Measurements from ENCODE around the gene SNX24. TPM values are rescaled to one million over a fixed set of nuclear protein-coding genes. Genes with fewer than 3 reads are reported as not detected.

The SNX24 gene
- total and polyA plus RNA-seq, 2 experiments from 2014 or later: 18.0 to 27.5 TPM

- no peaks in the 10 kb centered on the region for H3K27me3 Mint-ChIP-seq (ENCODE audit: insufficient read depth, low read depth, poor library complexity)
- Histone ChIP-seq H3K4me1 (ENCODE audit: insufficient read depth) (no peaks in the 10 kb centered on the region), H2AFZ (no peak overlapping the region), H3K27me3 (ENCODE audit: insufficient read depth) (no peaks in the 10 kb centered on the region), H3K4me3 (no peak overlapping the region), H3K27ac (ENCODE audit: low read depth) (no peak overlapping the region), H3K4me2 (no peak overlapping the region), H4K20me1 (replicated peaks; ENCODE audit: insufficient read depth) (no peaks in the 10 kb centered on the region), H3K36me3 (ENCODE audit: insufficient read depth) (no peaks in the 10 kb centered on the region), H3K9me2 (ENCODE audit: insufficient read depth) (no peaks in the 10 kb centered on the region), H3K79me2 (replicated peaks; ENCODE audit: insufficient read depth) (no peaks in the 10 kb centered on the region), H3F3A (replicated peaks; ENCODE audit: low read depth) (no peaks in the 10 kb centered on the region)
- H3K4me3 Mint-ChIP-seq: no peak overlapping the region
- no peaks in the 10 kb centered on the region; the same call in 2 of the 3 replicates for H3K9me3 Mint-ChIP-seq
- H3K36me3 Mint-ChIP-seq (ENCODE audit: low read depth): no peaks in the 10 kb centered on the region
- H3K4me1 Mint-ChIP-seq: no peaks in the 10 kb centered on the region
- H3K27ac Mint-ChIP-seq: no peak overlapping the region
- DNase-seq (ENCODE audit: low spot score) (peak; percentile 33), ATAC-seq (peak; percentile 52)
- TF ChIP-seq CTCF (conservative IDR thresholded peaks at IDR 0.05; ENCODE audit: low read depth in 2 of 2): peak in 1 of 2 experiments; percentile 22; a peak in 1 of 4 replicates
- no peak for TF ChIP-seq EZH2phosphoT487 (IDR thresholded peaks at IDR 0.05; ENCODE audit: unreplicated experiment)
Observed at GRCh38 chr5:122835681-122836080, 9.7 kb upstream of the SNX24 start.

- Histone ChIP-seq H4K20me1 (replicated peaks; ENCODE audit: insufficient read depth) (no peaks in the 10 kb centered on the region), H3K9me2 (ENCODE audit: insufficient read depth) (no peaks in the 10 kb centered on the region), H2AFZ (no peak overlapping the region), H3K4me2 (no peak overlapping the region), H3K79me2 (replicated peaks; ENCODE audit: insufficient read depth) (no peaks in the 10 kb centered on the region), H3K4me3 (no peak overlapping the region), H3K36me3 (ENCODE audit: insufficient read depth) (no peaks in the 10 kb centered on the region), H3K27me3 (ENCODE audit: insufficient read depth) (no peaks in the 10 kb centered on the region), H3K4me1 (ENCODE audit: insufficient read depth) (no peaks in the 10 kb centered on the region), H3K27ac (ENCODE audit: low read depth) (no peak overlapping the region), H3F3A (replicated peaks; ENCODE audit: low read depth) (no peaks in the 10 kb centered on the region)
- ATAC-seq (no peak), DNase-seq (ENCODE audit: low spot score) (no peak)
- H3K9me3 Mint-ChIP-seq: no peaks in the 10 kb centered on the region; the same call in 2 of the 3 replicates
- no peak overlapping the region for H3K27ac Mint-ChIP-seq
- H3K27me3 Mint-ChIP-seq (ENCODE audit: insufficient read depth, low read depth, poor library complexity): peaks cover 3% of the 10 kb centered on the region
- no peak overlapping the region for H3K4me3 Mint-ChIP-seq
- H3K36me3 Mint-ChIP-seq (ENCODE audit: low read depth): no peaks in the 10 kb centered on the region
- no peaks in the 10 kb centered on the region for H3K4me1 Mint-ChIP-seq
- TF ChIP-seq POLR2AphosphoS5 (IDR thresholded peaks at IDR 0.05; ENCODE audit: low read depth) (no peak), NANOG (IDR thresholded peaks at IDR 0.05; ENCODE audit: borderline replicate concordance) (no peak), ZNF114 (CRISPR knock-in tag; IDR thresholded peaks at IDR 0.05) (no peak), STAT1 (IDR thresholded peaks at IDR 0.05; ENCODE audit: unreplicated experiment) (no peak), REST (IDR thresholded peaks at IDR 0.05; ENCODE audit: unreplicated experiment) (no peak), ZNF331 (CRISPR knock-in tag; IDR thresholded peaks at IDR 0.05; ENCODE audit: low read depth) (no peak), CTCF (conservative IDR thresholded peaks at IDR 0.05; ENCODE audit: low read depth in 2 of 2) (no peak), ETS1 (IDR thresholded peaks at IDR 0.05) (no peak), EZH2 (IDR thresholded peaks at IDR 0.05; ENCODE audit: low read depth, unreplicated experiment) (no peak)
Observed at GRCh38 chr5:122836947-122837346, 8.5 kb upstream of the SNX24 start.

All from GM23338 (cell line).